Naive thymus-derived CD4-positive, alpha-beta T cell (primary cell): ENCODE data around the gene KCNAB1. TPM values are rescaled to one million over a fixed set of nuclear protein-coding genes. Genes with fewer than 3 reads are reported as not detected.
"Not testable (repeated sequence)": the region's sequence is repeated elsewhere in the genome, so short reads cannot be mapped to it uniquely, and the experiment has no call there.

Source experiments
- ATAC-seq: fragments of 150-1000 bp; cut with Tn5 transposase; 2 replicates; pipeline ENCODE4 v1.10.0; 2021; ENCODE audit warnings: mild to moderate bottlenecking, moderate library complexity
- CTCF ChIA-PET: fragments of 350-600 bp; sonication (Branson Sonifier 250); formaldehyde crosslinking; loops from one replicate; lab custom pipeline; 2021; ENCODE audit warnings: antibody characterized with exemption; lab: Charles Lee
- POLR2A ChIA-PET: fragments of 350-600 bp; sonication (Branson Sonifier 250); formaldehyde crosslinking; loops from one replicate; lab custom pipeline; 2021; ENCODE audit warnings: antibody characterized with exemption, inconsistent platforms; lab: Charles Lee
- DNase-seq, 9 donors: peaks; one replicate each; pipeline versions ENCODE4 v3.0.0 to v3.0.0-alpha.2; 2020 to 2022; ENCODE audit warnings: mixed read lengths in 1 of 9
- H3K27ac ChIP-seq: one replicate; pipeline ENCODE4 v1.7.0; 2013; ENCODE audit warnings: mild to moderate bottlenecking, low read depth, low read length, moderate library complexity
- H3K27me3 ChIP-seq, 2 donors: one replicate each; pipeline ENCODE4 v1.7.0; 2013; ENCODE audit warnings: low read length in 2 of 2, mild to moderate bottlenecking in 2 of 2, moderate library complexity in 2 of 2; ENCODE audit not compliant: control insufficient read depth in 2 of 2, insufficient read depth in 2 of 2
- H3K36me3 ChIP-seq, 3 experiments: 1 replicate in 2 of 3; 2 replicates in 1 of 3; pipeline ENCODE4 v1.7.0; 2013; ENCODE audit warnings: low read length in 3 of 3, mild to moderate bottlenecking in 3 of 3, moderate library complexity in 1 of 3; ENCODE audit not compliant: insufficient read depth in 3 of 3, control insufficient read depth in 2 of 3
- H3K4me1 ChIP-seq, 2 donors: one replicate each; pipeline ENCODE4 v1.7.0; 2013; ENCODE audit warnings: low read length in 2 of 2, mild to moderate bottlenecking in 2 of 2, moderate library complexity in 1 of 2; ENCODE audit not compliant: control insufficient read depth in 2 of 2, insufficient read depth in 2 of 2
- H3K4me3 ChIP-seq: 2 replicates; pipeline ENCODE4 v1.7.0; 2013; ENCODE audit warnings: mild to moderate bottlenecking, low read length
- H3K9me3 ChIP-seq, 3 experiments: 1 replicate in 2 of 3; 2 replicates in 1 of 3; pipeline ENCODE4 v1.7.0; 2013; ENCODE audit warnings: low read length in 3 of 3; ENCODE audit not compliant: control insufficient read depth in 2 of 3
- H3K27ac Mint-ChIP-seq, 9 donors: one replicate each; pipeline ENCODE4 v1.8.0; 2020 to 2022; ENCODE audit warnings: mixed read lengths in 9 of 9, mild to moderate bottlenecking in 8 of 9, moderate library complexity in 5 of 9, inconsistent platforms in 2 of 9
- H3K27me3 Mint-ChIP-seq, 5 donors: one replicate each; pipeline ENCODE4 v1.8.0; 2021 to 2022; ENCODE audit warnings: mixed read lengths in 5 of 5, mild to moderate bottlenecking in 1 of 5
- H3K36me3 Mint-ChIP-seq, 5 donors: one replicate each; pipeline ENCODE4 v1.8.0; 2020 to 2022; ENCODE audit warnings: mixed read lengths in 5 of 5, mild to moderate bottlenecking in 3 of 5, inconsistent platforms in 1 of 5
- H3K4me1 Mint-ChIP-seq, 7 donors: one replicate each; pipeline ENCODE4 v1.8.0; 2020 to 2022; ENCODE audit warnings: mixed read lengths in 7 of 7, mild to moderate bottlenecking in 3 of 7, inconsistent platforms in 1 of 7
- H3K4me3 Mint-ChIP-seq, 10 donors: one replicate each; pipeline ENCODE4 v1.8.0; 2020 to 2022; ENCODE audit warnings: mild to moderate bottlenecking in 10 of 10, mixed read lengths in 10 of 10, moderate library complexity in 6 of 10, inconsistent platforms in 2 of 10
- H3K9me3 Mint-ChIP-seq, 11 donors: one replicate each; pipeline ENCODE4 v1.8.0; 2020 to 2022; ENCODE audit warnings: mixed read lengths in 11 of 11, mild to moderate bottlenecking in 4 of 11, inconsistent platforms in 1 of 11, moderate library complexity in 1 of 11
- intact Hi-C, 2 donors: fragments of 100-400 bp; cut with micrococcal nuclease; formaldehyde crosslinking; loops; one replicate each; pipeline ENCODE4 v1.15.1; 2023
- polyA plus RNA-seq, 2 donors: library from polyadenylated mRNA; unstranded; fragments of 300-500 nt; fragmentation: Illumina TruSeq; gene quantifications; one replicate each; pipeline ENCODE4 v1.2.3, GENCODE V29; 2021
- total RNA-seq, 6 experiments: library from RNA in 5 of 6; stranded (reverse) in 5 of 6; gene quantifications; 1 replicate in 5 of 6; 2 replicates in 1 of 6; pipeline ENCODE4 v1.2.3 and lab custom pipeline; 2021 to 2026

The KCNAB1 gene
- total and polyA plus RNA-seq, 7 experiments from 2014 or later = 0.09 to 0.17 TPM; not detected in 5

DNA sequence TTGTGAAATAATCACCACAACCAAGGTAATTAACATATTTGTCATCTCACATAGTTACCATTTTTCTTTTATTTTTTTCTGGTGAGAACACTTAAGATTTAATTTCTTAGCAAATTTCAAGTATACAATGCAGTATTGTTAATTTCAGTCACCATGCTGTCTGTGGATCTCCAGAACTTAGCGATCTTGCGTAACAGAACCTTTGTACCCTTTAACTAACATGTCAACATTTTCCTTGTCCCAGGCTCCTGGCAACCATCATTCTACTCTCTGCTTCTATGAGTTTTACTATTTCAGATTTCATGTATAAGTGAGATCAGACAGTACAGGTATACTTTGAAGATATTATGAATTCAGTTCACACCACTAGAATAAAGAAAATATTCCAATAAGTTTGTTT is 154.4 kb downstream of the KCNAB1 start:
- Histone ChIP-seq H3K4me1 (no peaks in the 10 kb centered on the region), H3K27ac (no peak overlapping the region), H3K36me3 (no peaks in the 10 kb centered on the region), H3K4me3 (no peak overlapping the region), H3K9me3 (no peaks in the 10 kb centered on the region), H3K27me3 (no peaks in the 10 kb centered on the region)
- Mint-ChIP-seq H3K4me1 (no peaks in the 10 kb centered on the region), H3K27me3 (peaks cover 8 to 31% (median 26%) of the 10 kb centered on the region in 5 donors), H3K9me3 (peaks cover 0 to 35% (median 10%) of the 10 kb centered on the region in 11 donors), H3K4me3 (no peak overlapping the region), H3K36me3 (peaks cover 0 to 8% (median 0%) of the 10 kb centered on the region in 5 donors), H3K27ac (no peak overlapping the region)
- DNase-seq = no peak
- intact Hi-C loops = no loop called here
- CTCF ChIA-PET = interaction anchor here (0.5 kb wide), 1 partner anchor 34 kb away, joined by 3 read pairs; no protein-coding TSS in a partner anchor
- no peak for ATAC-seq
- POLR2A ChIA-PET = no interaction called here

- H3K27ac ChIP-seq, H3K4me3 Mint-ChIP-seq, H3K4me1 Mint-ChIP-seq, ATAC-seq, H3K4me3 ChIP-seq, H3K9me3 ChIP-seq, H3K9me3 Mint-ChIP-seq, H3K27me3 ChIP-seq, H3K27ac Mint-ChIP-seq, CTCF ChIA-PET, H3K36me3 Mint-ChIP-seq, H3K4me1 ChIP-seq, DNase-seq, H3K36me3 ChIP-seq, POLR2A ChIA-PET, intact Hi-C loops: not testable (repeated sequence)
- peaks cover 14 to 31% (median 26%) of the 10 kb centered on the region in 5 donors for H3K27me3 Mint-ChIP-seq
These were observed 164.3 kb downstream of the KCNAB1 start for GRCh38 chr3:156284637-156285036.

DNA sequence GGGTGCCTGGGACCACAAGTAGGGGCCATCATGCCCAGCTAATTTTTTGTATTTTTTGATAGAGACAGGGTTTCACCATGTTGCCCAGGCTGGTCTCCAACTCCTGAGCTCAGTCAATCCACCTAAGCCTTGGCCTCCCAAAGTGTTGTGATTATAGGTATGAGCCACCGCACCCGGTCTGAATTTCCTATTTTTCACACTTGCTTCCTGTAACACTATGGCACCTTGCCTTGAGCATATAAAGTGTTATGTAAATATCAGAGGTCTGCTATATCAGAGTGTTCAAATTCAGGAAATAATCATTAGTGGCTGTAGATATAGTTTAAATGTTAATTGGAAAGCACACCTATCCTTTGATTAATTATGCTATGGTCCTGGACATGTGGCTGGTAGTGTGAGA is 165.2 kb downstream of the KCNAB1 start:
- H3K4me3 Mint-ChIP-seq = no peak overlapping the region
- no peaks in the 10 kb centered on the region for H3K9me3 ChIP-seq
- no peak overlapping the region for H3K27ac ChIP-seq
- CTCF ChIA-PET = no interaction called here
- H3K36me3 ChIP-seq = no peaks in the 10 kb centered on the region
- H3K27me3 ChIP-seq = peaks cover 3 to 6% of the 10 kb centered on the region in 2 donors
- H3K27ac Mint-ChIP-seq = no peak overlapping the region
- POLR2A ChIA-PET = no interaction called here
- H3K36me3 Mint-ChIP-seq = no peaks in the 10 kb centered on the region
- ATAC-seq = no peak
- H3K27me3 Mint-ChIP-seq = peaks cover 24 to 41% (median 35%) of the 10 kb centered on the region in 5 donors
- H3K4me3 ChIP-seq = no peak overlapping the region
- no peak for DNase-seq
- peaks cover 0 to 8% (median 0%) of the 10 kb centered on the region in 11 donors for H3K9me3 Mint-ChIP-seq
- no peaks in the 10 kb centered on the region for H3K4me1 Mint-ChIP-seq
- intact Hi-C loops = no loop called here
- no peaks in the 10 kb centered on the region for H3K4me1 ChIP-seq

DNA sequence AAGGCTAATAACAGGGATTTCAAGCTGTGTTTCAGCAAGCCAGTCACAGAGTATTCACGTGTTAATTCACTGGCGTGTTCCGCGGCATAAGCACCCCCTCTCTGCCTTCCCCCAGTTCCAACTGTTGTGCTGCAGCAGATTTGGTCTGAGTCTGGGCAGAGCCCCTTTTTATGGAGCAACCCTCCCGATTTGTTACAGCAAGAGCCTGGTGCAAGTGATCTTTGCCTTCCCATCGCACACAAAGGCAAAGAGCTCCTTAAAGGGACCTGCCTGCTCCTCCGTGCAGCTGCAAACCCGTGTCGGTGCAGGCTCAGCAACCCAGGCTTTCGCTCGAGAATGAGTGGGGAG is 170.5 kb downstream of the KCNAB1 start:
- no peaks in the 10 kb centered on the region for H3K36me3 ChIP-seq
- no peak for ATAC-seq
- CTCF ChIA-PET = no interaction called here
- H3K27ac ChIP-seq = no peak overlapping the region
- no peaks in the 10 kb centered on the region for H3K9me3 ChIP-seq
- no peak for DNase-seq
- intact Hi-C loops = no loop called here
- POLR2A ChIA-PET = interaction anchor here (0.7 kb wide), 1 partner anchor 322 kb away, joined by 3 read pairs; no protein-coding TSS in a partner anchor
- peaks cover 63 to 79% (median 69%) of the 10 kb centered on the region in 5 donors for H3K27me3 Mint-ChIP-seq
- no peak overlapping the region for H3K4me3 ChIP-seq
- peaks cover 0 to 5% (median 0%) of the 10 kb centered on the region in 11 donors for H3K9me3 Mint-ChIP-seq
- H3K36me3 Mint-ChIP-seq = no peaks in the 10 kb centered on the region
- peaks cover 10% of the 10 kb centered on the region in 2 donors for H3K27me3 ChIP-seq
- H3K27ac Mint-ChIP-seq = no peak overlapping the region
- peaks cover 0 to 4% of the 10 kb centered on the region in 2 donors for H3K4me1 ChIP-seq
- H3K4me1 Mint-ChIP-seq = peaks cover 0 to 10% (median 0%) of the 10 kb centered on the region in 7 donors
- H3K4me3 Mint-ChIP-seq = peak overlapping the region in 1 of 10 donors; percentile 54

DNA sequence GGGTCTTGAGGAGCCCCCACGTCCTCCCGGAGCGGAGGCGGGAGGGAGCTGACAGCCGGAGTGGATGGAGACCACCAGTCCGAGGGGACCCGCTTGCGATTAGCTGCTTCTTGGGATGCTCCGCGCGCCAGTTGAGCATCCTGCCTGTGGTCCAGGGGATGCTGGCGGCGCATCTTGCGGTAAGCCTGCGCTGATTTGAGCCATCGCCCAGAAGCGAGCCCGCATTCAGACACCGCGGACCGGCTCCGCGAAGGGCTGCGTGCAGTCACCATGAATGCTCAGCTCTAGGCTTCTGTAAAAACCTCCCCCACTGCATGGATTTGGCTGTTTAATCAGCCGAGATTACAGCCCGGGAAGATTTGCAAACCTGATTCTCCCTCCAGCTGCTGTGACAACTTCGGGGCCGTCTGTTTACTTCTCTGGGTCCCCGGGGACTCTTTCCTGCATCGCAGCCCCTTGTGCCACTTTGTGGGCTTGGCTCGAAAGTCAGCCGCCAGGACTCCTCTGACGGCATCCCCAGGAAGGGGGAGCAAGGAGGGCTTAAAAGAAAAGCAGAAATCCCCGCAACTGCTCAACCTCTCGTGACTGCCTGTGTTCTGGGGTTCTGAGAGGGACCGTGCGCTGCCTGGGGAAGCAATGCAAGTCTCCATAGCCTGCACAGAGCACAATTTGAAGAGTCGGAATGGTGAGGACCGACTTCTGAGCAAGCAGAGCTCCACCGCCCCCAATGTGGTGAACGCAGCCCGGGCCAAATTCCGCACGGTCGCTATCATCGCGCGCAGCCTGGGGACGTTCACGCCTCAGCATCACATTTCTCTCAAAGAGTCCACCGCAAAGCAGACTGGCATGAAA is 171.1 kb downstream of the KCNAB1 start:
- POLR2A ChIA-PET = interaction anchor here (0.7 kb wide), 1 partner anchor 323 kb away, joined by 3 read pairs; no protein-coding TSS in a partner anchor
- no peak overlapping the region for H3K4me3 ChIP-seq
- CTCF ChIA-PET = no interaction called here
- H3K4me1 ChIP-seq = peaks cover 0 to 4% of the 10 kb centered on the region in 2 donors
- H3K9me3 Mint-ChIP-seq = no peaks in the 10 kb centered on the region
- no peaks in the 10 kb centered on the region for H3K9me3 ChIP-seq
- H3K36me3 Mint-ChIP-seq = no peaks in the 10 kb centered on the region
- peak overlapping the region in 6 of 10 donors; percentile 27 to 54 (median 42) for H3K4me3 Mint-ChIP-seq
- intact Hi-C loops = no loop called here
- ATAC-seq = peak; percentile 78
- no peak overlapping the region for H3K27ac Mint-ChIP-seq
- peaks cover 0 to 10% (median 0%) of the 10 kb centered on the region in 7 donors for H3K4me1 Mint-ChIP-seq
- H3K36me3 ChIP-seq = no peaks in the 10 kb centered on the region
- peaks cover 62 to 80% (median 69%) of the 10 kb centered on the region in 5 donors for H3K27me3 Mint-ChIP-seq
- H3K27me3 ChIP-seq = peaks cover 6 to 10% of the 10 kb centered on the region in 2 donors
- DNase-seq = peak in 2 of 9 donors; percentile 2 to 16
- H3K27ac ChIP-seq = no peak overlapping the region

DNA sequence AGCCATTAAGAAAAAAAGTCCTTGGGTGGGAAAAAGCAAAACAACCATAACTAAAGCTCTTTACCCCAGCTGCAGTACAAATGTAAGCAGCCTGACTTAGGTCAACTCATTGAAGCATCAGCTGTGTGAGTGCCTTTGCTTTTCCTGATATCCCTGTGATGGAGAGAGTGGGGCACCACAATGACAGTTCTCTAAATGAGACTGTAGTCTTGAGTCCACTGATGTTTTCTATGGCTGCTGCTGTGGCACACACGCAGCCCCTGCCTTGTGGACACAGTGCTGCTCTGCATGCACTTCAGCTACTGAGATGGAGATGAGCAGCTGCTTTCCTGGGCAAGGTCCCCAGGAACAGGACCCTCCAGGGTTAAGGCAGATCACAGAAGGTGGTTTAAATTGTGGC is 173.2 kb downstream of the KCNAB1 start:
- ChIA-PET CTCF (no interaction called here), POLR2A (no interaction called here)
- Mint-ChIP-seq H3K27me3 (peaks cover 47 to 80% (median 67%) of the 10 kb centered on the region in 5 donors), H3K4me3 (no peak overlapping the region), H3K36me3 (no peaks in the 10 kb centered on the region), H3K9me3 (peaks cover 0 to 2% (median 0%) of the 10 kb centered on the region in 11 donors), H3K4me1 (peaks cover 0 to 10% (median 0%) of the 10 kb centered on the region in 7 donors), H3K27ac (no peak overlapping the region)
- H3K4me1 ChIP-seq = peaks cover 0 to 4% of the 10 kb centered on the region in 2 donors
- H3K36me3 ChIP-seq = no peaks in the 10 kb centered on the region
- ATAC-seq = no peak
- intact Hi-C loops = no loop called here
- no peak overlapping the region for H3K27ac ChIP-seq
- no peak overlapping the region for H3K4me3 ChIP-seq
- no peak for DNase-seq
- H3K9me3 ChIP-seq = no peaks in the 10 kb centered on the region
- peaks cover 6 to 10% of the 10 kb centered on the region in 2 donors for H3K27me3 ChIP-seq
